Measurements from ENCODE around the gene TRPM3. TPM values are rescaled to one million over a fixed set of nuclear protein-coding genes. Genes with fewer than 3 reads are reported as not detected.

Gene TRPM3
- total RNA-seq, 1 experiment from 2014 or later: not detected

DNA sequence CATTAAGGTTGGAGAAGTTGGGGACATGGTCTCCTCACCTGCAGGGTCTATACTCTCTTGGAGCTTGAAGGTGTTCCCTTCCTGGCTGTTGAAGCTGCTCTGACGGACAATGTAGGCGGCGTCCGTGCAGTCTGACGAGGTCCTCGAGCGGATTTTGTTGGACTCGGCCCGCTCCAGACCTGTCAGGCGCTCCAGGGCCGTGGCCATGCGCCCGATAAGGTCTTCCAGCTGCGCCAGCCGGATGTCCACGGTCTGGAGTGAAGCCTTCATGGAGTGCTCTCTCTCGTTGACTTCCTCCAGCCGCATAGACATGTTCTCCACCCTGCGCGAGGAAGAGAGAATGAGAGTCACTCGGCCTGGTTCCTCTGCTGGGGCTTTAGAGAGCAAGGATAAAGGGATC, 584.3 kb downstream of the TRPM3 start:
- no peak for DNase-seq
- no peaks in the 10 kb centered on the region for H3K9me3 Mint-ChIP-seq (ENCODE audit: unreplicated experiment)
- H3K4me1 Mint-ChIP-seq (ENCODE audit: low read depth, unreplicated experiment): no peaks in the 10 kb centered on the region
- H3K27me3 Mint-ChIP-seq (ENCODE audit: insufficient read depth, unreplicated experiment): no peaks in the 10 kb centered on the region
- no peaks in the 10 kb centered on the region for H3K36me3 Mint-ChIP-seq (ENCODE audit: insufficient read depth, unreplicated experiment)
- POLR2A ChIA-PET: no interaction called here
- TF ChIP-seq, protein P1, sequence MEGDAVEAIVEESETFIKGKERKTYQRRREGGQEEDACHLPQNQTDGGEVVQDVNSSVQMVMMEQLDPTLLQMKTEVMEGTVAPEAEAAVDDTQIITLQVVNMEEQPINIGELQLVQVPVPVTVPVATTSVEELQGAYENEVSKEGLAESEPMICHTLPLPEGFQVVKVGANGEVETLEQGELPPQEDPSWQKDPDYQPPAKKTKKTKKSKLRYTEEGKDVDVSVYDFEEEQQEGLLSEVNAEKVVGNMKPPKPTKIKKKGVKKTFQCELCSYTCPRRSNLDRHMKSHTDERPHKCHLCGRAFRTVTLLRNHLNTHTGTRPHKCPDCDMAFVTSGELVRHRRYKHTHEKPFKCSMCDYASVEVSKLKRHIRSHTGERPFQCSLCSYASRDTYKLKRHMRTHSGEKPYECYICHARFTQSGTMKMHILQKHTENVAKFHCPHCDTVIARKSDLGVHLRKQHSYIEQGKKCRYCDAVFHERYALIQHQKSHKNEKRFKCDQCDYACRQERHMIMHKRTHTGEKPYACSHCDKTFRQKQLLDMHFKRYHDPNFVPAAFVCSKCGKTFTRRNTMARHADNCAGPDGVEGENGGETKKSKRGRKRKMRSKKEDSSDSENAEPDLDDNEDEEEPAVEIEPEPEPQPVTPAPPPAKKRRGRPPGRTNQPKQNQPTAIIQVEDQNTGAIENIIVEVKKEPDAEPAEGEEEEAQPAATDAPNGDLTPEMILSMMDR (IDR thresholded peaks at IDR 0.05; ENCODE audit: insufficient read depth in 1 of 2, low read depth in 1 of 2, low read length in 1 of 2, severe bottlenecking in 1 of 2, unreplicated experiment in 1 of 2): no peak
- no peaks in the 10 kb centered on the region for H3K36me3 ChIP-seq (ENCODE audit: control insufficient read depth, insufficient read depth, low read length)
- H3K4me3 ChIP-seq (ENCODE audit: low read depth, low read length): no peak overlapping the region
- H3K4me1 ChIP-seq: no peaks in the 10 kb centered on the region
- no peak overlapping the region for H3K4me3 Mint-ChIP-seq (ENCODE audit: unreplicated experiment)
- BruUV-seq (replicated peaks): no TSS peak
- no peaks in the 10 kb centered on the region for H3K9me3 ChIP-seq
- H3K27ac Mint-ChIP-seq (ENCODE audit: unreplicated experiment): no peak overlapping the region
- H3K27me3 ChIP-seq (replicated peaks; ENCODE audit: control insufficient read depth, insufficient read depth, low read length): no peaks in the 10 kb centered on the region
- intact Hi-C loops (cut with micrococcal nuclease; ENCODE audit: unreplicated experiment): no loop called here
- CTCF ChIA-PET: no interaction called here

DNA sequence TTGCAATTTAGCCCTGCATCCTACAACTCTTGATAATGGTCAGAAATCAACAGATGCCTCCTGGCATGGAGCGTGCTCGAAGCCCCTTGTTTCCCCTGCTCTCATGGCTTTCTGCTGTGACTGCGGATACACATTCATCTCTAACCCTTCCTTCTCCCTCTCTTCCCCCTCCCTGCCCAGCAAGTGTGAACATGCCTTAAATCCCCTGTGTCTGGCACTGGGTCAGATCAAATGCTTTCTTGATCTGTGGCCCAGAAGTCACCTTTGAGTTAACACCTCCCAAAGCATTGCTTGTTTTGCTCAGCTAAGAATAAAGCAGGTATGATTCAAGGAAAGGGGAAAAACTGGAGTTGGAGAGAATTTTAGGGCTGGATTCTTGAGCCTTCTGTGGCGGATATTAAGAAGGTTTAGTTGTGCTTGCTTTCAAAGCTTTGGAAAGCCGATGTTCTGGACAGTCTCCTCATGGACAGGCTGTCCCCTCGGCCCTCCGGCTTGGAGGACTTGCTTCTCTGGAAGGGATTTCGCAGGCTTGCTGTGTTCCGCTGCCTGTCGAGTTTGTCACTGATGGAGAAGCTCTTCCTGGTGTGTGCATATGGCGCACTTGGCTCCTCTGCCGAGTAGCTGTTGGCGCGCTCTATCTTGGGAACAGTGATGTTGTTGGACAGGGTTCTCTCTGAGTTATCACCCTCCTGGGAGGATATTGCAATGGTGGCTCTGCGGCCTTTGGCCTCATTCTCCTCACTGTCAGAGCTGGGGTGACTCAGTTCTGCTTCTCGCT, 585.7 kb downstream of the TRPM3 start:
- no peaks in the 10 kb centered on the region for H3K36me3 Mint-ChIP-seq (ENCODE audit: insufficient read depth, unreplicated experiment)
- TF ChIP-seq, protein P1 (IDR thresholded peaks at IDR 0.05; ENCODE audit: insufficient read depth in 1 of 2, low read depth in 1 of 2, low read length in 1 of 2, severe bottlenecking in 1 of 2, unreplicated experiment in 1 of 2): no peak
- intact Hi-C loops (cut with micrococcal nuclease; ENCODE audit: unreplicated experiment): no loop called here
- H3K4me3 Mint-ChIP-seq (ENCODE audit: unreplicated experiment): no peak overlapping the region
- H3K27me3 Mint-ChIP-seq (ENCODE audit: insufficient read depth, unreplicated experiment): no peaks in the 10 kb centered on the region
- no TSS peak for BruUV-seq (replicated peaks)
- H3K9me3 Mint-ChIP-seq (ENCODE audit: unreplicated experiment): no peaks in the 10 kb centered on the region
- ChIA-PET POLR2A (no interaction called here), CTCF (no interaction called here)
- no peak for DNase-seq
- no peaks in the 10 kb centered on the region for H3K4me1 Mint-ChIP-seq (ENCODE audit: low read depth, unreplicated experiment)
- Histone ChIP-seq H3K4me1 (no peaks in the 10 kb centered on the region), H3K27me3 (replicated peaks; ENCODE audit: control insufficient read depth, insufficient read depth, low read length) (no peaks in the 10 kb centered on the region), H3K9me3 (no peaks in the 10 kb centered on the region), H3K4me3 (ENCODE audit: low read depth, low read length) (no peak overlapping the region), H3K36me3 (ENCODE audit: control insufficient read depth, insufficient read depth, low read length) (no peaks in the 10 kb centered on the region)
- no peak overlapping the region for H3K27ac Mint-ChIP-seq (ENCODE audit: unreplicated experiment)

DNA sequence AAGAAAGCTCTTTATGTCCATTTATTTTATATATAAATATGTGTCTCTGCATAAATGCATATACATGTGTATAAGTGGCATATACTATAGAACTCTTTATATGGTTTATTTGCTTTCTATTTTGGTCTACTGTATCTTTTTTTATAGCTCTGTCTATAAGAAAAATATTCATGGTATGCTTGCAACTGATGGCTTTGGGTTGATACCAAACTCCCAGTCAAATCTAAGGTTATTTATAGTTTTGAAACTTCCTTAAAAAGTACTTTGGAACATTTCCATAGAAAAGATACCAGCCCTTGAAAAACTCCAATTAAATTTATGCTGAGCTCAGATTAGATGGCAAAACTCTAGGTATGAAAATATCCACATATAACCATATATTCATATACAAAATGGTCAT, 587.0 kb downstream of the TRPM3 start:
- DNase-seq: no peak
- no peak overlapping the region for H3K27ac Mint-ChIP-seq (ENCODE audit: unreplicated experiment)
- POLR2A ChIA-PET: no interaction called here

More for the DNA sequence above, 587.0 kb downstream of the TRPM3 start:
- no peak overlapping the region for H3K4me3 Mint-ChIP-seq (ENCODE audit: unreplicated experiment)
- no peaks in the 10 kb centered on the region for H3K9me3 Mint-ChIP-seq (ENCODE audit: unreplicated experiment)
- H3K4me3 ChIP-seq (ENCODE audit: low read depth, low read length): no peak overlapping the region
- no peaks in the 10 kb centered on the region for H3K4me1 ChIP-seq
- H3K9me3 ChIP-seq: no peaks in the 10 kb centered on the region
- H3K27me3 ChIP-seq (replicated peaks; ENCODE audit: control insufficient read depth, insufficient read depth, low read length): no peaks in the 10 kb centered on the region
- no peaks in the 10 kb centered on the region for H3K36me3 Mint-ChIP-seq (ENCODE audit: insufficient read depth, unreplicated experiment)
- H3K27me3 Mint-ChIP-seq (ENCODE audit: insufficient read depth, unreplicated experiment): no peaks in the 10 kb centered on the region
- intact Hi-C loops (cut with micrococcal nuclease; ENCODE audit: unreplicated experiment): no loop called here
- no TSS peak for BruUV-seq (replicated peaks)
- no peaks in the 10 kb centered on the region for H3K36me3 ChIP-seq (ENCODE audit: control insufficient read depth, insufficient read depth, low read length)
- H3K4me1 Mint-ChIP-seq (ENCODE audit: low read depth, unreplicated experiment): no peaks in the 10 kb centered on the region
- CTCF ChIA-PET: no interaction called here
- TF ChIP-seq, protein P1 (IDR thresholded peaks at IDR 0.05; ENCODE audit: insufficient read depth in 1 of 2, low read depth in 1 of 2, low read length in 1 of 2, severe bottlenecking in 1 of 2, unreplicated experiment in 1 of 2): no peak
